Body of pancreas (tissue), 4 donors: ENCODE results near the gene CTRB2.

ENCODE experiments used
- CTCF ChIP-seq, 7 experiments: fragments of 450-650 bp in 4 of 7; fragments of 200-600 bp in 3 of 7; sonication (generic) in 3 of 7; IDR thresholded peaks; one replicate each; pipeline ENCODE4 v1.5.1; 2016 to 2019; ENCODE audit warnings: antibody characterized with exemption in 7 of 7
- POLR2A ChIP-seq, 3 donors: fragments of 450-650 bp; IDR thresholded peaks; one replicate each; pipeline ENCODE4 v1.6.1; 2016; ENCODE audit warnings: antibody characterized with exemption in 3 of 3, mild to moderate bottlenecking in 2 of 3

GRCh38 chr16:75179208-75179607 lies 27.8 kb downstream of the CTRB2 start:
- TF ChIP-seq POLR2A (IDR thresholded peaks at IDR 0.05) (no peak), CTCF (IDR thresholded peaks at IDR 0.05) (no peak)
